ENCODE data around the gene CSMD2.

Gene CSMD2

GRCh38 chr1:33818071-33818470 lies 347.0 kb downstream of the CSMD2 start:
- no peak for DNase-seq (ENCODE audit: low read depth)

DNA sequence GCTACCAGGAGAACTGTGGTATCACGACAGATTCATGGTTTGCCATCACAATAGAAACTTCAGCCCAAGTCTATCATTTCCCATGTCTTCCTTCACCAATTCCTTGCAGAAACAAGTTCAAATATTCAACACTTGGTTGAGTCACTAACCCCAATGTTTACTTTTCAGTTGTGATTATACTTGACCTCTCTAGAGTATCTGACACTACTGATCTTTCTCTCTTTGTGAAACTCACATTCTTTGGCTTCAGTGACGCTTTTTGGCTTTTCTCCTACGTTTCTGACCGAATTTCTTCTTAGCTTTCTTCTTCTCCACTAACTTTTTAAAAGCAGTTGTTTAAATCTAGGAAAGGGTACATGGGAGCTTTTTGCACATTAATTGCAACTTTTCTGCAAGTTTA lies 350.0 kb downstream of the CSMD2 start:
- no peak for DNase-seq (ENCODE audit: low read depth)

DNA sequence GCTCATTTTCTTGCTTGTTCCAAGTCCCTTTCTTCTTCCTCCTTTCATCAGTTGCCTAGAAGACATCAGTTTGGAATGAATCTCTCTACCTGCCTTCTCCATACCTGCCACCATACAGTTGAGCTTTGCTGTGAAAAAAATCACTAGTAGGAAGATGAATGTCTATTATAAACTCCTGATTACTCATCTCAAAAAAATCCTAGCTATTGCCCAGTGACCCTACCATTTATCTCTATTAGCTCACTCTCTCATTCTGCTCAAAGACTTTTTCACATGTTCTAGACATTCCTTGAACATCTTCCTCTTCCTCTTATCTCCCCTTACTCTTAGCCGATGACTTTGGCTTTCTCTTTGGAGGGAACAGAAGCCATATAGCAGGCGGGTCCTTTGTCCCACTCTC lies 350.9 kb downstream of the CSMD2 start:
- DNase-seq (ENCODE audit: low read depth): no peak

DNA sequence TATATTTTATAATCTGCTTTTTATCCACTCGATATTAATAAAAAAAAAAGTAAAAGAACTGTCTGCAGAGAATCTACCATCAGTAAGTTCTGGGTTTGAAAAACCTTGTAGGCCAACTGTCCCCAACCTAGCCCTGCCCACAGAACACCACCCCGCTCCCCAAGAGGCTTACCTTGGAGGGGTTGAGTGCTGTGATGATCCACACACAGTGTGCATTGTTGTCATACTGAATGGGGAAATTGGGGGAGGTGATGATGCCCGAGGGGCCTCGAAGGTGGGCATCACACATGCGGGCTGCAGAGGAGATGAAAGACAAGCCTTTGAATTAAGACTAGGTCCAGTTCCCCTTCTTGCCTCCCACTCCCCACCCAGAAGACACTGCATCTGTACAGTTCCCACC lies 354.5 kb downstream of the CSMD2 start:
- no peak for DNase-seq (ENCODE audit: low read depth)

GRCh38 chr1:33805988-33806387 lies 359.0 kb downstream of the CSMD2 start:
- DNase-seq (ENCODE audit: low read depth): no peak

- no peak for DNase-seq (ENCODE audit: low read depth)
Measured at GRCh38 chr1:33802268-33802667, 362.8 kb downstream of the CSMD2 start.

DNA sequence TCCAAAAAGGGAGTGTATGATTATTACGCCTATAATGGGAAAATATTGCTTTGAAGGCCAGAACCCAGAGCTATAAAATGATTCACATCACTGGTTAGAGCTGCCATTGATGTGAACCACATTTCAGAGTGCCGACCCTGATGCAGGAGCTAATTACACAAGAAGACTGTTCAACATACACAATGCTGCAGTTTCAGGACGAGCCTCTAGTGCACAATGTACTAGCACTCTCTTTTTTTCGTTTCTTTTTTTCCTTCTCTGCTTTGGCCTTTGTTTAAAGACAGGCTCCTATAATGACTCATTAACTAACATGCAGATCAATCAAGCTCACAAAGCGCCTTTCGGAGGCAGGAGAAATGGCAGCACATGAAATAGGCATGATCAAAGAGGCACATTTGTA lies 367.2 kb downstream of the CSMD2 start:
- DNase-seq (ENCODE audit: low read depth): no peak

GRCh38 chr1:33792651-33793050 lies 372.4 kb downstream of the CSMD2 start:
- no peak for DNase-seq (ENCODE audit: low read depth)

DNA sequence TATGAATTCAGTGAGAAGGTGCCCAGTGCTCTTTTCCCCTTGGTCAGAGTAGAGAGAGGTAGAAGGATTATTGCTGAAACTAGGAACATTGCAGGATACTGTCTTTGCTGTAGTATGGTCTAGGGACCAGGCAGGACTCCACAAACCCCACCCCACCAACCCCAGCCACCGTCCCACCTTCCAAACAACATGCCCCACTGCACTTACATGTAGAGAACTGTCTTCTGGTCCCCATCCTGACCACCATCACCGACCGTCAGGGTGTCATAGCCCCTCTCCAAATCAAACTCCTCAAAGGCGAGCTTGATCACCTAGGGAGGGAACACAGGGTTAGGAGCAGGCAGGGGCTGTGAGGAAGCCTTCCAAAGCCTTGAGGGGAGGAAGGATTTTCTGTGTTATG lies 372.8 kb downstream of the CSMD2 start:
- no peak for DNase-seq (ENCODE audit: low read depth)

GRCh38 chr1:33791251-33791650 lies 373.8 kb downstream of the CSMD2 start:
- no peak for DNase-seq (ENCODE audit: low read depth)

DNA sequence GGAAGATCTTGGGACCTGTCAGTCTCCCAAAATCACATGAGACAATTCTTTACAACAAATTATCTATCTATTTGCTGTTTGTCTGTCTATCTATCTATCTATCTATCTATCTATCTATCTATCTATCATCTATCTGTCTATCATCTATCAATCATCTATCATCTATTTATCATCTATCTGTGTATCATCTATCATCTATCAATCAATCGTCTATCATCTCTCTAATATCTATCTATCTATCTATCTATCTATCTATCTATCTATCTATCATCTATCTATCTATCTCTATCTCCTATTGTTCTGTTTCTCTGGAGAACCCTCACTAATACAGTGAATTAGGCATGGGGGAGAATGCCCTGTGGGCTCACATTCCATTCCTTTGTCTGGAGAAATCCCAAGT lies 374.5 kb downstream of the CSMD2 start:
- DNase-seq (ENCODE audit: low read depth): no peak

- DNase-seq (ENCODE audit: low read depth): no peak
Measured at GRCh38 chr1:33784876-33785275, 380.2 kb downstream of the CSMD2 start.

DNA sequence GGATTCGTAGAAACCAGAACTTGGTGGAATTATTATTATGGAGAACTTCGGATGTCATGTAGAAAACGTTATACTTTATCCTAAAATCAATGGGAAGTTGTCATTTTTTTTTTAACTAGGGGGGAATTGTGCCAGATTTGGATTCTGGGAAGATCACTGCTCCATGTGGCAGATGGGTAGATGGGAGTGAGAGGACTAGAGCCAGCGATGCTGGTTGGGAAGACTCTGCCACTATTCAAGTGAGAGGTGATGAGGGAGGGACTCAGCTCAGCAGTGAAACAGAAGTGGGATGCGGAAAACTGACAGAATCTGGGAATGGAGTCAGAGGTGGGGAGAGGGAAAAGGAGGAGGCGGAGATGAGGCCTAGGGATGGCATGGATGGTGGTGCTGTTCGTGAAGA lies 382.3 kb downstream of the CSMD2 start:
- DNase-seq (ENCODE audit: low read depth): no peak

DNA sequence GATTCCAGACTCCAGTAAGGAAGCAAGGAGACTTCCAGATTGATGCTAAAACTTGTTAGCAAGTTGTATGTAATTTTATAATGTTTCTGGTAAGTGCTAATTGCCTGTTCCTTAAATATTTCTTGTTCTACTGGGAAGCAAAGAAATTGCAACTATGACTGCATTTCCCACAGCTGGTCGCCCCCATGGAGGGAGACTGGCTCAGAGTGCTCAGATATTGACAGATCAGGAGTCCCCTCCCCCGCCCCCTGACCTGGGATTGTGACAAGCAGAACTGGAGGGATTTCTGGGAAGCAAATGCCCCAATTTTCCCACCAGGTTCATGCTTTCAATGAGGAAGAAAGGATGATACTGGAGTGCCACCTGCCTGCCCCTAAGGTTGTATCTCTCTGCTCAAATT lies 383.4 kb downstream of the CSMD2 start:
- DNase-seq (ENCODE audit: low read depth): no peak

DNA sequence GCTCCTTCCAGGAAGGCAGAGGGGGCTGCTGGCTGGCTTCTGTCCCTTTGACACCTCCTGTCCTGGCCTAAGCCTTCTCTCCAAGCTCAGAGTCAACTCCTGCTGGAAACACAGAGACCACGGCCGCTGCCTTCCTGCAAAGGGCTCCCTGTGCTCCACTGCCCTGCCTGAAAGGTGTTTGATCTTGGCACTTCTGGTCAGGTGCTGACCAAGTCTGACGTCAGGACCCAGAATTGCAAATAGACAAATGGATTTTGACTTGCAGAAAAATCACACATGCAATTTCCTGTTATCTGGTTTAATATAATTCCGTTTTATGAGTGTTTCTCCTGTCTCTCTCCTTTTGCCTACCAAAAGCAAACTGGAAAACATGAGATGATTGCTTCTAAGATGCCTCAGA lies 387.7 kb downstream of the CSMD2 start:
- DNase-seq (ENCODE audit: low read depth): no peak

DNA sequence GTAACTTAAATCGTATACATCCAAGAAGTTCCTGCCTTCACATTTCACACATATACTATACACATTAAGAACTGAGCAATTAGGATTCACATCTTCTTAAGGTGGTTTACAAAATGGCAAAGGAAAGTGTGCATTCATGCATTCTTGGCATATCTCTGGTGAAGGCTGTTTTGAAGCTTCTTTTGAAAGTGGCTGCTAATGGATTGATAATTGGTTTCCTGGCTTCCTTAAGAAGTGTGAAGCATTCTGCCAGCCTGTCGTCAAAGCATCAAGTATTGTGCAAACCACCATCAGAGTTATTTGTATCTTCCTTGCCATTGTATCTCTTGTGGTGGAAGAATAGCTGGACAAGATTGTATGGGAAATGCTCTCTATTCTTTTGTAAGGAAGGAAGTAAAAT lies 396.2 kb downstream of the CSMD2 start:
- DNase-seq (ENCODE audit: low read depth): no peak

DNA sequence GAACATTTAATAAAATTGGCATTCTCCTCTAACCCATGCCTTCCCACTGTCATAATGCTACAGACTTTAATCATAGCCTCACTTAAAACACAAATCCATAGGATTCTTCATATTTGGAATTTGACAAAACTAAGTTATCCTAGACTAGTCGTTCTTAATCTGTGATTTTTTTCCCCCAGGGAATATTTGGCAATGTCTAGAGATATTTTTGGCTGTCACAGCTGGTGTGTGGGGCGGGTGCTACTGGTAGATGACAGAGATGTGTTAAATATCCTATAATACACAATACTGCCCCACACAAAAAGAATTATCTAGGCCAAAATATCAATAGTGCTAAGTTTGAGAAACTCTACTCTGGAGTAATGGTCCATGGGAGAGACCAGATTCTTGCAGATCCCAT lies 396.9 kb downstream of the CSMD2 start:
- no peak for DNase-seq (ENCODE audit: low read depth)

DNA sequence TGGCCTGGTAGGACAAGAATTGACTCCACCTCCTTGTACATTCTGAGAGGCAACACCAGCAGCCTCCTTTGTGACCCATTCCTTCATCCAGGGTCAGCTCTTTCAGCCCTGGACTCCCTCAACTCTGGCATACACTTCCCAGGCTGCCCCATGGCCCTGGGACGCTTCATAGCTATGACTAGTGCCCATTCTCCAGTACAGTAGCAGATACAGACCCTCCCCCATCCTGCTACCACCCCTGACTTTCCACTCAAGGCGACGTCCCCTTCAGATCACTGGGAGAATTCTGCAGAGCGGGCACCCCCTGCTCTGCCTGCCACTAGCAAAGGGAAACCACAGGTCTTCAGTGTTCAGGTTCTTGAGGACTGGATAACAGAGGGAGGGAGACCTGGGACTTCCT lies 400.9 kb downstream of the CSMD2 start:
- DNase-seq (ENCODE audit: low read depth): no peak

- no peak for DNase-seq (ENCODE audit: low read depth)
Measured at GRCh38 chr1:33763406-33763805, 401.6 kb downstream of the CSMD2 start.

GRCh38 chr1:33762962-33763361 lies 402.1 kb downstream of the CSMD2 start:
- DNase-seq (ENCODE audit: low read depth): no peak

DNA sequence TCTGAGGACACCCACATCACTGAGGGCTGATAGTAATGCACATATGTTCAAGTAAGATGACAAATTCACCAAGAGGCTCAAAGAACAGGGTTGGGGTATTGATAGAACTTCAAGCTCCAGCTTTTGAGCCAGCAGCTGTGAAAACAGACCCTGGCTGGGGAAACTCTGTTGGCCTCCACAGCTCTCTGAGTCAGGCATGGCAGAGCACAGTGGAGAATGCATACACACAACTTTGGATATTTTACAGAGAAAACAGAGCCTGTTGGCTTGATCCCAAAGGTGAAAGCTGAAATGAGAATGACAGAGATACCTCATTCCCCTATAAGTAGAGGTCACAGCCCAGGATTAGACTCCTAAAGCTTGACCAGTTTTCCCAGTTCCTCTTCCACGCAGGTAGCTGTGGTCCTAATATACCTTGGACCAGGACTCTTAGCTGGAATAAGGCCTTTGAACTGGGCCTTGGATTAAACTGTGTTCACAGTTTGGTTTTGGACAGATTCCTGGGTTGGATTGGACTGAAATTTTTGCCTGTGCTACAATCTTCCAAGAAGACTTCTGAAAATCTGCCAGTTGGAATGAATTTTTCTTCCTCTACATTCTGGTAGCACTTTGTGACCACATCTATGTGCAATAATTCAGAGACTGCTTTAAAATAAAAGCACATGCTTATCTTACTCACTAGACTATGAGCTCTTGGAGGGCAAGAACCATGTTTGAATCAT lies 402.8 kb downstream of the CSMD2 start:
- no peak for DNase-seq (ENCODE audit: low read depth)

DNA sequence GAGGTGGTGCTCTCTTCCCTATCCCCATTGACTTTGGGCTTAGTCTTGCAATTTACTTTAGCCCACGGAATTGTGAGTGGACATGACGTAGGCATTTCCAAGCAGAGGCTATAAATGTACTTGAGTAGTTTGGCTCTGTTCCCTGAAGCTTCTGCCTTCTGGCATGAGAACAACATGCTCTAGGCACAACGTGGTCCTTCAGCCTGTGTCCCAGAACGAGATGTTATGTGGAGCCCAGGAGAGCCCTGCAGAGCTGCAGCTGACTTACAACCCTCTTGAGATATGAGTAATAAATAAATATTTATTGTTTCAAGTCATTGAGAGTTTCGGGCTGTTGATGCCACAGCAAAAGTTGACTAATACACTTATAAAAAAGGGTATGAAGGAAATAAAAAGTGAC lies 406.3 kb downstream of the CSMD2 start:
- DNase-seq (ENCODE audit: low read depth): no peak

DNA sequence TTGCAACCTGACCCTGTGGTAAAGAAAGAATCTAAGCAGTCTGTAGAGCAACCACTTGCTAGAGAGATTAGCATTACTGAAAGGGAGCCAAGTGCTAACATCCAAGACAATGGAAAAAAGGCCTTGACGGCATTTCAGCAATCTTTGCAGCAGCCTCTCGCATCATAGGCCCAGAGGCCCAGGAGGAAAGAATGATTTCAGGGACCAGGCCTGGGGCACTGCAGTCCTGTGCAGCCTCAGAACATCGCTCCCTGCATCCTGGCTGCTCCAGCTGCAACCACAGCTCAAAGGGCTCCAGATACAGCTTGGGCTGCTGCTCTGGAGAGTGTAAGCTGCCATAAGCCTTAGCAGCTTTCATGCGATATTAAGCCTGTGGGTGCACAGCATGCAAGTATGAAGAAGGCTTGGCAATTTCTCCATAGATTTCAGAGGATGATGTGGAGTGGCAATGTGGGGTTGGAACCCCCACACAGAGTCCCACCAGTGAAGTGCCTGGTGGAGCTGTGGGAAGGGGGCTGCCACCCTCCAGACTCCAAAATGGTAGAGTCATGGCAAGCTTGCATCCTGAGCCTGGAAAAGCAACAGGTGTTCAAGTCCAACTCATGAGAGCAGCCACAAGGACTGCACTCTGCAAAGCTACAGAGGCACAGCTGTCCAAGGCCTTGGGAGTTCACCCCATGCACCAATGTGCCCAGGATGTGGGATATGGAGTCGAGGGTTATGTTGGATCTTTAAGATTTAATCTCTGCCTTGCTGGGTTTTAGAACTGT lies 411.8 kb downstream of the CSMD2 start:
- DNase-seq (ENCODE audit: low read depth): no peak

- no peak for DNase-seq (ENCODE audit: low read depth)
Measured at GRCh38 chr1:33745942-33746341, 419.1 kb downstream of the CSMD2 start.
